ENCODE results near the gene RELT. TPM values are rescaled to one million over a fixed set of nuclear protein-coding genes. Genes with fewer than 3 reads are reported as not detected.

Gene RELT
- total and polyA plus RNA-seq, 2 of the 13 experiments (the other 11 are each of a cell fraction or from before 2014, with no cell fraction given): 2.5 to 4.7 TPM

DNA sequence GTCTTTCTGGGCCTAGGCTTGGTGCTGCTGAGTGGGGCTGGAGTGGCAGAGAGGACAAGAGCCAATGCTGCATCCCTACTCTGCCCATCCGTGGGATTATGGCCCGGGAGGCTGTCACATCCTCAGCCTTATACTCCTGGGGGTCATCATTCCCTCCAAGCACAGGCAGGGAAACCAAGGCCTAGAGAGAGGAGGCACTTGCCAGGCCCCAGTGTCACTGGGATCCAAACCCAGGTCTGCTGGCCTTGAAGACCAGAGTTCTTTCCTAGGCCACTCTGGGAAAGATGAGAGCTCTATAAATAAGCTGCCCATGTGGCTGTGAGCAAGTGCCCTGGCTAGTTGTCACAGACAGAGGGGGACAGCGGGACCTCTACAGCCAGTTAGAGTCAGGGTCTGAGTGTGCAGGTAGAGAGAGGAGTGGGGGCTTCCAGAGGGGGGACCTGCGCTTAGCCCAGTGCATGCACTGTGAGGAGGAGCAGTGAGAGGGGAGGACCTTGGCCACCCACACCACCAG, 4.8 kb downstream of the RELT start:
- no TSS peak for BruUV-seq (replicated peaks)
- Histone ChIP-seq H3K4me3 (replicated peaks in 1 of 3; ENCODE audit: insufficient read depth in 1 of 3, low read depth in 2 of 3, low read length in 3 of 3) (no peak overlapping the region), H4K20me1 (ENCODE audit: insufficient read depth, low read length) (no peaks in the 10 kb centered on the region), H3K4me1 (ENCODE audit: insufficient read depth, low read length) (peaks cover 31% of the 10 kb centered on the region), H3K4me2 (ENCODE audit: low read depth, low read length) (no peak overlapping the region), H2AFZ (ENCODE audit: low read length) (no peak overlapping the region), H3K79me2 (ENCODE audit: insufficient read depth, low read length) (peaks cover 25% of the 10 kb centered on the region), H3K9me3 (ENCODE audit: low read length) (no peaks in the 10 kb centered on the region), H3K27ac (ENCODE audit: extremely low read length, insufficient read depth, low read length) (no peak overlapping the region), H3K27me3 (ENCODE audit: control insufficient read depth in 1 of 2, insufficient read depth in 2 of 2, low read length in 2 of 2) (no peaks in the 10 kb centered on the region; a peak in 1 of 5 replicates), H3K36me3 (replicated peaks in 1 of 2; ENCODE audit: control insufficient read depth in 1 of 2, insufficient read depth in 2 of 2, low read length in 2 of 2) (no peaks in the 10 kb centered on the region), H3K9ac (ENCODE audit: insufficient read depth, low read depth, low read length) (no peak overlapping the region)
- WGBS (ENCODE audit: low lambda C conversion rate): 88% methylated on average over 1 of the region's 4 CpGs
- FAIRE-seq: no peak
- TF ChIP-seq SP140L (CRISPR knock-in tag; IDR thresholded peaks at IDR 0.05; ENCODE audit: borderline replicate concordance): no peak
- no peak for TF ChIP-seq RAD51 (IDR thresholded peaks at IDR 0.05; ENCODE audit: borderline replicate concordance)
- POLR2A ChIA-PET: interaction anchor here (0.6 kb wide), 1 partner anchor 74 kb away, joined by 3 read pairs; no protein-coding TSS in a partner anchor
- intact Hi-C loops (cut with micrococcal nuclease; ENCODE audit: unreplicated experiment): no loop called here
- in situ Hi-C loops (cut with HindIII; ENCODE audit: extremely low pct_ligation_motif_present, low pct_unique_long_range_greater_than_20kb): no loop called here
- ATAC-seq: no peak
- no peak for DNase-seq (ENCODE audit: low spot score)
- CTCF ChIA-PET (ENCODE audit: low intra/inter-chr PET ratio, low total read pairs): no interaction called here

DNA sequence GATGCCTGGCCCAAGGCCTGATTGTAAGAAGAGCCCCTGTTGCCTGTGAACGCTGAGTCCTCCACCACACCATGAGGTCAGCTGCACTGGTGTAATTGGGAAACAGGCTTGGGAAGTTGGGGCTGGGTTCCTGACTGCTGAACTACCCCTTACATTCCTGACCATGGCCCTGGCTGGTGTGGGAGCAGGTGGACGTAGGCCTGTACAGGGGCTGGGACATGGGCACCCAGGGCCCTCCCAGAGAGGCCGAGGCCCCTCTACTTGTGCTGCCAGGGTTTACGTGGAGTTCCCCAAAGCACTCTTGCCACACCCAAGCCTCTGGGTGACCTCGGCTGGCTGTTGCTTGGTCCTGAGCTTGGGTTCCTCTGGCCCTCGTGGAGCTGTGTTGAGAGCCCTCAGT, 5.4 kb downstream of the RELT start:
- ChIA-PET POLR2A (interaction anchor here (0.6 kb wide), 1 partner anchor 74 kb away, joined by 3 read pairs; no protein-coding TSS in a partner anchor), CTCF (ENCODE audit: low intra/inter-chr PET ratio, low total read pairs) (no interaction called here)
- H3K36me3 ChIP-seq (replicated peaks in 1 of 2; ENCODE audit: control insufficient read depth in 1 of 2, insufficient read depth in 2 of 2, low read length in 2 of 2): no peaks in the 10 kb centered on the region
- H3K4me2 ChIP-seq (ENCODE audit: low read depth, low read length): no peak overlapping the region
- no peak overlapping the region for H3K9ac ChIP-seq (ENCODE audit: insufficient read depth, low read depth, low read length)
- no peak overlapping the region for H2AFZ ChIP-seq (ENCODE audit: low read length)
- intact Hi-C loops (cut with micrococcal nuclease; ENCODE audit: unreplicated experiment): no loop called here
- H3K27ac ChIP-seq (ENCODE audit: extremely low read length, insufficient read depth, low read length): no peak overlapping the region
- H3K27me3 ChIP-seq (ENCODE audit: control insufficient read depth in 1 of 2, insufficient read depth in 2 of 2, low read length in 2 of 2): no peaks in the 10 kb centered on the region
- peaks cover 36% of the 10 kb centered on the region for H3K4me1 ChIP-seq (ENCODE audit: insufficient read depth, low read length)
- no TSS peak for BruUV-seq (replicated peaks)
- DNase-seq (ENCODE audit: low spot score) (no peak), FAIRE-seq (no peak), ATAC-seq (no peak)
- H3K79me2 ChIP-seq (ENCODE audit: insufficient read depth, low read length): peaks cover 28% of the 10 kb centered on the region
- 90% methylated on average over 2 of the region's 6 CpGs for WGBS (ENCODE audit: low lambda C conversion rate)
- H4K20me1 ChIP-seq (ENCODE audit: insufficient read depth, low read length): no peaks in the 10 kb centered on the region
- in situ Hi-C loops (cut with HindIII; ENCODE audit: extremely low pct_ligation_motif_present, low pct_unique_long_range_greater_than_20kb): no loop called here
- no peak overlapping the region for H3K4me3 ChIP-seq (replicated peaks in 1 of 3; ENCODE audit: insufficient read depth in 1 of 3, low read depth in 2 of 3, low read length in 3 of 3)
- H3K9me3 ChIP-seq (ENCODE audit: low read length): no peaks in the 10 kb centered on the region
- TF ChIP-seq SSRP1 (CRISPR knock-in tag; IDR thresholded peaks at IDR 0.05): no peak
- no peak for TF ChIP-seq FIP1L1 (IDR thresholded peaks at IDR 0.05; ENCODE audit: borderline replicate concordance, insufficient read depth, low read depth, low read length)
- no peak for TF ChIP-seq GPN1 (CRISPR knock-in tag; IDR thresholded peaks at IDR 0.05; ENCODE audit: borderline replicate concordance)
- TF ChIP-seq CBX5 (CRISPR knock-in tag; IDR thresholded peaks at IDR 0.05; ENCODE audit: borderline replicate concordance): no peak
- TF ChIP-seq ZNF780A (CRISPR knock-in tag; IDR thresholded peaks at IDR 0.05): no peak
- TF ChIP-seq, protein P1, sequence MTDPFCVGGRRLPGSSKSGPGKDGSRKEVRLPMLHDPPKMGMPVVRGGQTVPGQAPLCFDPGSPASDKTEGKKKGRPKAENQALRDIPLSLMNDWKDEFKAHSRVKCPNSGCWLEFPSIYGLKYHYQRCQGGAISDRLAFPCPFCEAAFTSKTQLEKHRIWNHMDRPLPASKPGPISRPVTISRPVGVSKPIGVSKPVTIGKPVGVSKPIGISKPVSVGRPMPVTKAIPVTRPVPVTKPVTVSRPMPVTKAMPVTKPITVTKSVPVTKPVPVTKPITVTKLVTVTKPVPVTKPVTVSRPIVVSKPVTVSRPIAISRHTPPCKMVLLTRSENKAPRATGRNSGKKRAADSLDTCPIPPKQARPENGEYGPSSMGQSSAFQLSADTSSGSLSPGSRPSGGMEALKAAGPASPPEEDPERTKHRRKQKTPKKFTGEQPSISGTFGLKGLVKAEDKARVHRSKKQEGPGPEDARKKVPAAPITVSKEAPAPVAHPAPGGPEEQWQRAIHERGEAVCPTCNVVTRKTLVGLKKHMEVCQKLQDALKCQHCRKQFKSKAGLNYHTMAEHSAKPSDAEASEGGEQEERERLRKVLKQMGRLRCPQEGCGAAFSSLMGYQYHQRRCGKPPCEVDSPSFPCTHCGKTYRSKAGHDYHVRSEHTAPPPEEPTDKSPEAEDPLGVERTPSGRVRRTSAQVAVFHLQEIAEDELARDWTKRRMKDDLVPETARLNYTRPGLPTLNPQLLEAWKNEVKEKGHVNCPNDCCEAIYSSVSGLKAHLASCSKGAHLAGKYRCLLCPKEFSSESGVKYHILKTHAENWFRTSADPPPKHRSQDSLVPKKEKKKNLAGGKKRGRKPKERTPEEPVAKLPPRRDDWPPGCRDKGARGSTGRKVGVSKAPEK (CRISPR knock-in tag; IDR thresholded peaks at IDR 0.05; ENCODE audit: borderline replicate concordance): no peak
- no peak for TF ChIP-seq JDP2 (CRISPR knock-in tag; IDR thresholded peaks at IDR 0.05; ENCODE audit: borderline replicate concordance)
- TF ChIP-seq, protein P2, sequence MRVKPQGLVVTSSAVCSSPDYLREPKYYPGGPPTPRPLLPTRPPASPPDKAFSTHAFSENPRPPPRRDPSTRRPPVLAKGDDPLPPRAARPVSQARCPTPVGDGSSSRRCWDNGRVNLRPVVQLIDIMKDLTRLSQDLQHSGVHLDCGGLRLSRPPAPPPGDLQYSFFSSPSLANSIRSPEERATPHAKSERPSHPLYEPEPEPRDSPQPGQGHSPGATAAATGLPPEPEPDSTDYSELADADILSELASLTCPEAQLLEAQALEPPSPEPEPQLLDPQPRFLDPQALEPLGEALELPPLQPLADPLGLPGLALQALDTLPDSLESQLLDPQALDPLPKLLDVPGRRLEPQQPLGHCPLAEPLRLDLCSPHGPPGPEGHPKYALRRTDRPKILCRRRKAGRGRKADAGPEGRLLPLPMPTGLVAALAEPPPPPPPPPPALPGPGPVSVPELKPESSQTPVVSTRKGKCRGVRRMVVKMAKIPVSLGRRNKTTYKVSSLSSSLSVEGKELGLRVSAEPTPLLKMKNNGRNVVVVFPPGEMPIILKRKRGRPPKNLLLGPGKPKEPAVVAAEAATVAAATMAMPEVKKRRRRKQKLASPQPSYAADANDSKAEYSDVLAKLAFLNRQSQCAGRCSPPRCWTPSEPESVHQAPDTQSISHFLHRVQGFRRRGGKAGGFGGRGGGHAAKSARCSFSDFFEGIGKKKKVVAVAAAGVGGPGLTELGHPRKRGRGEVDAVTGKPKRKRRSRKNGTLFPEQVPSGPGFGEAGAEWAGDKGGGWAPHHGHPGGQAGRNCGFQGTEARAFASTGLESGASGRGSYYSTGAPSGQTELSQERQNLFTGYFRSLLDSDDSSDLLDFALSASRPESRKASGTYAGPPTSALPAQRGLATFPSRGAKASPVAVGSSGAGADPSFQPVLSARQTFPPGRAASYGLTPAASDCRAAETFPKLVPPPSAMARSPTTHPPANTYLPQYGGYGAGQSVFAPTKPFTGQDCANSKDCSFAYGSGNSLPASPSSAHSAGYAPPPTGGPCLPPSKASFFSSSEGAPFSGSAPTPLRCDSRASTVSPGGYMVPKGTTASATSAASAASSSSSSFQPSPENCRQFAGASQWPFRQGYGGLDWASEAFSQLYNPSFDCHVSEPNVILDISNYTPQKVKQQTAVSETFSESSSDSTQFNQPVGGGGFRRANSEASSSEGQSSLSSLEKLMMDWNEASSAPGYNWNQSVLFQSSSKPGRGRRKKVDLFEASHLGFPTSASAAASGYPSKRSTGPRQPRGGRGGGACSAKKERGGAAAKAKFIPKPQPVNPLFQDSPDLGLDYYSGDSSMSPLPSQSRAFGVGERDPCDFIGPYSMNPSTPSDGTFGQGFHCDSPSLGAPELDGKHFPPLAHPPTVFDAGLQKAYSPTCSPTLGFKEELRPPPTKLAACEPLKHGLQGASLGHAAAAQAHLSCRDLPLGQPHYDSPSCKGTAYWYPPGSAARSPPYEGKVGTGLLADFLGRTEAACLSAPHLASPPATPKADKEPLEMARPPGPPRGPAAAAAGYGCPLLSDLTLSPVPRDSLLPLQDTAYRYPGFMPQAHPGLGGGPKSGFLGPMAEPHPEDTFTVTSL (CRISPR knock-in tag; IDR thresholded peaks at IDR 0.05; ENCODE audit: borderline replicate concordance): no peak
